Lung (tissue), 12 donors: ENCODE measurements around the gene MIER3. TPM values are rescaled to one million over a fixed set of nuclear protein-coding genes. Genes with fewer than 3 reads are reported as not detected.
A peak's percentile ranks its signal among the peaks of the same experiment; 100 is the strongest.

Experiments
- ATAC-seq: fragments of 200-7000 bp; cut with Tn5 transposase; one replicate; pipeline ENCODE4 v1.9.1; 2020; ENCODE audit warnings: moderate number of reproducible peaks; ENCODE audit not compliant: insufficient read depth, low FRiP score
- DNase-seq, 3 donors: peaks; one replicate each; pipeline ENCODE4 v3.0.0-alpha.2; 2013 to 2017
- H3K27ac ChIP-seq, 2 donors: one replicate each; pipeline ENCODE4 v1.5.1; 2013; ENCODE audit warnings: mild to moderate bottlenecking in 2 of 2, moderate library complexity in 2 of 2, control low read depth in 1 of 2, inconsistent platforms in 1 of 2, low read depth in 1 of 2, low read length in 1 of 2
- H3K27me3 ChIP-seq, 3 donors: one replicate each; pipeline ENCODE4 v1.5.1; 2013; ENCODE audit warnings: low read length in 2 of 3; ENCODE audit not compliant: control insufficient read depth in 3 of 3, insufficient read depth in 3 of 3
- H3K36me3 ChIP-seq, 4 donors: one replicate each; pipeline ENCODE4 v1.5.1; 2013; ENCODE audit warnings: low read length in 4 of 4, mild to moderate bottlenecking in 1 of 4, moderate library complexity in 1 of 4; ENCODE audit not compliant: control insufficient read depth in 4 of 4, insufficient read depth in 4 of 4
- H3K4me1 ChIP-seq, 5 donors: one replicate each; pipeline ENCODE4 v1.5.1; 2013; ENCODE audit warnings: low read length in 5 of 5, mild to moderate bottlenecking in 2 of 5, moderate library complexity in 1 of 5; ENCODE audit not compliant: control insufficient read depth in 5 of 5, insufficient read depth in 5 of 5
- H3K4me3 ChIP-seq: one replicate; pipeline ENCODE4 v1.5.1; 2013; ENCODE audit warnings: mild to moderate bottlenecking, control low read depth, moderate library complexity
- H3K9ac ChIP-seq, 2 donors: one replicate each; pipeline ENCODE4 v1.5.1; 2013; ENCODE audit warnings: low read length in 2 of 2, control low read depth in 1 of 2; ENCODE audit not compliant: insufficient read depth in 1 of 2
- H3K9me3 ChIP-seq, 4 donors: one replicate each; pipeline ENCODE4 v1.5.1; 2013; ENCODE audit warnings: low read length in 3 of 4, mild to moderate bottlenecking in 1 of 4, moderate library complexity in 1 of 4; ENCODE audit not compliant: control insufficient read depth in 4 of 4, insufficient read depth in 3 of 4
- CTCF ChIP-seq: IDR thresholded peaks from 2 replicates; pipeline ENCODE4 v1.5.1; 2012; ENCODE audit warnings: mild to moderate bottlenecking; ENCODE audit errors: control extremely low read depth, extremely low read depth
- WGBS, 2 donors: extraction: QIAGEN DNeasy Blood & Tissue Kit; methylation state at CpG; one replicate each; pipeline ENCODE4 v1.1.7; 2013; 5-methylcytosine and 5-hydroxymethylcytosine counted together
- polyA plus RNA-seq, 2 donors: library from polyadenylated mRNA; stranded (reverse); fragments of 200-250 nt; gene quantifications; one replicate each; pipeline ENCODE4 v1.2.1, GENCODE V29; 2013
- total RNA-seq, 2 donors: library from RNA; depleted of rRNA in 1 of 2; stranded (reverse); fragments of >200 nt in 1 of 2; gene quantifications; one replicate each; pipeline ENCODE4 v1.2.1, GENCODE V29; 2014 to 2021
- donor health status: control.
- donor health status: control.
- donor health status: Bipolar disorder and iron deficiency.
- donor health status: healthy.
- donor health status: DM: yes; HTN: yes; CAD: no.

Gene MIER3
- total and polyA plus RNA-seq, 4 donors, result 4.9 to 26.7 (median 10.6) TPM

- no peaks in the 10 kb centered on the region for H3K9me3 ChIP-seq
- ATAC-seq, result peak; percentile 94
- 0% methylated on average over 59 to 84 of the region's 84 CpGs for WGBS, 2 donors
- peaks cover 0 to 11% (median 3%) of the 10 kb centered on the region in 5 donors for H3K4me1 ChIP-seq
- no peaks in the 10 kb centered on the region for H3K27me3 ChIP-seq
- peak within 1 kb of the TSS; percentile 92 to 96 for H3K9ac ChIP-seq
- H3K4me3 ChIP-seq, result peak within 1 kb of the TSS; percentile 74
- peak within 1 kb of the TSS; percentile 92 to 99 for H3K27ac ChIP-seq
- H3K36me3 ChIP-seq, result peaks cover 0 to 4% (median 0%) of the 10 kb centered on the region in 4 donors
- TF ChIP-seq CTCF, result no peak
- peak; percentile 99 for DNase-seq
These were observed 42.4 kb downstream of the MIER3 start, which contains the start of gene SETD9 for GRCh38 chr5:56909294-56910209. Gene SETD9, plus strand, starts transcription at chr5:56909596. Its CDS starts 50 bp downstream, at chr5:56909646.

GRCh38 chr5:56908942-56909293 is 43.0 kb downstream of the MIER3 start:
- peaks cover 0 to 11% (median 3%) of the 10 kb centered on the region in 5 donors for H3K4me1 ChIP-seq
- no peak for DNase-seq
- peak; percentile 58 for ATAC-seq
- H3K9me3 ChIP-seq, result no peaks in the 10 kb centered on the region
- 0 to 1% methylated on average over 19 of the region's 19 CpGs for WGBS, 2 donors
- H3K9ac ChIP-seq, result peak overlapping the region; percentile 84 to 88
- H3K27me3 ChIP-seq, result no peaks in the 10 kb centered on the region
- TF ChIP-seq CTCF, result no peak
- peaks cover 0 to 3% (median 0%) of the 10 kb centered on the region in 4 donors for H3K36me3 ChIP-seq
- peak overlapping the region; percentile 92 to 99 for H3K27ac ChIP-seq
- H3K4me3 ChIP-seq, result peak overlapping the region; percentile 74

- ATAC-seq, result peak; percentile 77
- Histone ChIP-seq H3K4me3 (no peak overlapping the region), H3K27ac (no peak overlapping the region), H3K4me1 (no peaks in the 10 kb centered on the region), H3K9ac (no peak overlapping the region), H3K36me3 (peaks cover 0 to 10% (median 4%) of the 10 kb centered on the region in 4 donors), H3K9me3 (no peaks in the 10 kb centered on the region), H3K27me3 (no peaks in the 10 kb centered on the region)
- 35 to 45% methylated on average over 3 of the region's 3 CpGs for WGBS, 2 donors
- DNase-seq, result peak in 2 of 3 donors; percentile 49 to 50
- peak; percentile 67 for TF ChIP-seq CTCF
These were observed 50.9 kb downstream of the MIER3 start for GRCh38 chr5:56900858-56901578.
